Esophagus muscularis mucosa (tissue), 4 donors: Measurements from ENCODE around the gene BMPR1A. TPM values are rescaled to one million over a fixed set of nuclear protein-coding genes. Genes with fewer than 3 reads are reported as not detected.
"Not testable (repeated sequence)": the region's sequence is repeated elsewhere in the genome, so short reads cannot be mapped to it uniquely, and the experiment has no call there.

Experiments
- DNase-seq: peaks from one replicate; pipeline ENCODE4 v3.0.0-alpha.2; 2017; ENCODE audit errors: extremely low spot score
- H3K27ac ChIP-seq, 4 donors: fragments of 200-600 bp; sonication (generic); replicated peaks in 1 of 4; 1 replicate in 3 of 4; 2 replicates in 1 of 4; pipeline ENCODE4 v1.5.1; 2016 to 2019; ENCODE audit warnings: mild to moderate bottlenecking in 1 of 4
- H3K27me3 ChIP-seq, 4 donors: fragments of 200-600 bp; sonication (generic); one replicate each; pipeline versions ENCODE4 v1.5.1 to v1.6.0; 2016 to 2019
- H3K36me3 ChIP-seq, 4 donors: fragments of 200-600 bp; sonication (generic); one replicate each; pipeline ENCODE4 v1.5.1; 2016 to 2019
- H3K4me1 ChIP-seq, 4 donors: fragments of 200-600 bp; sonication (generic); one replicate each; pipeline ENCODE4 v1.5.1; 2016 to 2019
- H3K4me3 ChIP-seq, 4 donors: fragments of 200-600 bp; sonication (generic); 1 replicate in 2 of 4; 2 replicates in 2 of 4; pipeline ENCODE4 v1.5.1; 2016 to 2019; ENCODE audit warnings: mild to moderate bottlenecking in 4 of 4, moderate library complexity in 1 of 4
- H3K9me3 ChIP-seq, 4 donors: fragments of 200-600 bp; sonication (generic); 1 replicate in 3 of 4; 2 replicates in 1 of 4; pipeline ENCODE4 v1.5.1; 2016 to 2019
- EP300 ChIP-seq: sonication (generic); formaldehyde crosslinking; IDR thresholded peaks from one replicate; pipeline ENCODE4 v1.6.1; 2017; ENCODE audit warnings: antibody characterized with exemption
- POLR2A ChIP-seq: fragments of 450-650 bp; IDR thresholded peaks from one replicate; pipeline ENCODE4 v1.6.1; 2017; ENCODE audit warnings: antibody characterized with exemption, moderate library complexity, mild to moderate bottlenecking, low read depth
- POLR2AphosphoS5 ChIP-seq, 2 donors: sonication (generic); formaldehyde crosslinking; IDR thresholded peaks; one replicate each; pipeline ENCODE4 v1.6.1; 2017; ENCODE audit warnings: antibody characterized with exemption in 2 of 2
- WGBS: methylation state at CpG from one replicate; pipeline ENCODE4 v1.1.5; 2018; 5-methylcytosine and 5-hydroxymethylcytosine counted together
- intact Hi-C: fragments of 100-400 bp; cut with DNase I; formaldehyde crosslinking; loops from one replicate; pipeline ENCODE4 v1.15.1; 2023
- total RNA-seq, 4 donors: library from RNA; depleted of rRNA; stranded (reverse); fragments of >200 nt; gene quantifications; one replicate each; pipeline versions ENCODE4 v1.1.0 to v1.2.1, GENCODE V29; 2016
- TF ChIP-seq, protein P1 (sequence below), 3 experiments: fragments of 200-600 bp in 2 of 3; fragments of 450-650 bp in 1 of 3; sonication (generic) in 2 of 3; IDR thresholded peaks; one replicate each; pipeline ENCODE4 v1.5.1; 2017 to 2019; ENCODE audit warnings: antibody characterized with exemption in 3 of 3, mild to moderate bottlenecking in 2 of 3, moderate library complexity in 1 of 3

BMPR1A gene
- total RNA-seq, 4 donors from 2014 or later = 66.1 to 110 (median 90.5) TPM

GRCh38 chr10:86848747-86849146 lies 92.3 kb downstream of the BMPR1A start:
- H3K4me3 ChIP-seq = no peak overlapping the region
- no peaks in the 10 kb centered on the region for H3K9me3 ChIP-seq
- DNase-seq = no peak
- TF ChIP-seq POLR2AphosphoS5 (IDR thresholded peaks at IDR 0.05) (no peak), POLR2A (no peak), EP300 (no peak)
- TF ChIP-seq, protein P1, sequence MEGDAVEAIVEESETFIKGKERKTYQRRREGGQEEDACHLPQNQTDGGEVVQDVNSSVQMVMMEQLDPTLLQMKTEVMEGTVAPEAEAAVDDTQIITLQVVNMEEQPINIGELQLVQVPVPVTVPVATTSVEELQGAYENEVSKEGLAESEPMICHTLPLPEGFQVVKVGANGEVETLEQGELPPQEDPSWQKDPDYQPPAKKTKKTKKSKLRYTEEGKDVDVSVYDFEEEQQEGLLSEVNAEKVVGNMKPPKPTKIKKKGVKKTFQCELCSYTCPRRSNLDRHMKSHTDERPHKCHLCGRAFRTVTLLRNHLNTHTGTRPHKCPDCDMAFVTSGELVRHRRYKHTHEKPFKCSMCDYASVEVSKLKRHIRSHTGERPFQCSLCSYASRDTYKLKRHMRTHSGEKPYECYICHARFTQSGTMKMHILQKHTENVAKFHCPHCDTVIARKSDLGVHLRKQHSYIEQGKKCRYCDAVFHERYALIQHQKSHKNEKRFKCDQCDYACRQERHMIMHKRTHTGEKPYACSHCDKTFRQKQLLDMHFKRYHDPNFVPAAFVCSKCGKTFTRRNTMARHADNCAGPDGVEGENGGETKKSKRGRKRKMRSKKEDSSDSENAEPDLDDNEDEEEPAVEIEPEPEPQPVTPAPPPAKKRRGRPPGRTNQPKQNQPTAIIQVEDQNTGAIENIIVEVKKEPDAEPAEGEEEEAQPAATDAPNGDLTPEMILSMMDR (IDR thresholded peaks at IDR 0.05) = no peak
- H3K27me3 ChIP-seq = no peaks in the 10 kb centered on the region
- H3K36me3 ChIP-seq = peaks cover 0 to 9% (median 2%) of the 10 kb centered on the region in 4 donors
- H3K27ac ChIP-seq = no peak overlapping the region
- intact Hi-C loops = no loop called here
- H3K4me1 ChIP-seq = peaks cover 0 to 23% (median 15%) of the 10 kb centered on the region in 4 donors

GRCh38 chr10:86849181-86849894 lies 92.9 kb downstream of the BMPR1A start:
- Histone ChIP-seq H3K27ac (no peak overlapping the region), H3K4me3 (no peak overlapping the region)
- TF ChIP-seq EP300 (no peak), POLR2A (no peak)

GRCh38 chr10:86850481-86850880 lies 94.1 kb downstream of the BMPR1A start:
- no peak for DNase-seq
- Histone ChIP-seq H3K36me3 (peaks cover 0 to 2% (median 0%) of the 10 kb centered on the region in 4 donors), H3K27ac (no peak overlapping the region), H3K4me3 (no peak overlapping the region), H3K9me3 (no peaks in the 10 kb centered on the region), H3K27me3 (no peaks in the 10 kb centered on the region), H3K4me1 (peaks cover 0 to 26% (median 15%) of the 10 kb centered on the region in 4 donors)
- intact Hi-C loops = no loop called here
- 95% methylated on average over 1 of the region's 1 CpG for WGBS
- TF ChIP-seq EP300 (no peak), POLR2AphosphoS5 (IDR thresholded peaks at IDR 0.05) (no peak)

More at GRCh38 chr10:86849181-86849894, 92.9 kb downstream of the BMPR1A start:
- no peak for DNase-seq
- intact Hi-C loops = no loop called here
- Histone ChIP-seq H3K9me3 (no peaks in the 10 kb centered on the region), H3K4me1 (peaks cover 0 to 23% (median 15%) of the 10 kb centered on the region in 4 donors), H3K27me3 (no peaks in the 10 kb centered on the region), H3K36me3 (peaks cover 0 to 9% (median 2%) of the 10 kb centered on the region in 4 donors)
- 85% methylated on average over 4 of the region's 4 CpGs for WGBS

DNA sequence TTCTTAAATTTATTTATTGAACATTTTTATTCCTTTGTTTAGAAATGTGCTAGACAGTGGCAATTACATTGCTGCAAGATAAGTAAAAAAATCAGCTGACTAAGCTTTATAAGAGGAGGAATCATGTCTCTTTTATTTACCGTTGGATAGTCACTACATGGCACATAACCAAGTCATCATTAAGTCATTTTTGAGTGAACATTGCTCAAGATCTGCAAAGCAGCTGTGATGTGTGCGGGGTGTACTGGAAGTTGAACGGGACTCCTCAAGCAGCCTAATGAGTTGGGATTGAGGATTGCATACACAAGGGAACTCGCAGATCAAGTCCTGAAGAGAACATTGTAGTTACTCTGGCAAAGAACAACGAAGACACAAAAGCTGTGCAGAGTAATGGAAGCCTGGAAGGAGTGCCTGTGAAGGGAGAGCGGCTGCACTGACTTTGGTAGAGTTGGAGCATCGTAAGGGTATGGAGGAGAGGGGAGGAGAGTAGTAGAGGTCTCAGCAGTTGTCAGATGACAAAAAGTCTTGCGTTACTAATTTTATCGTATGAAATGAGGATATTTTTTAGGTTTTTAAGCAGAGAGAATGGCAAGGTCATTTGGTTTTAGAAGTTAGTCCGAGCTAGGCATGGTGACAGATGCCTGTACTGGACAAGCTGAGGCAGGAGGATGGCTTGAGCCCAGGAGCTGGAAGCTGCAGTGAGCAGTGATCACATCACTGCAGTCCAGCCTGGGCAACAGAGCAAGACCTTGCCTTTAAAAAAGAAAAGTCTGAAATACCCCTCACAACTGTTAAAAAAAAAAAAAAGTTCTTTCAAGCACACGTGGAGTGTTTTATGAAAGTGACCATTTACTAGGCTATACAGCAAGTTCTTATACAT lies 95.1 kb downstream of the BMPR1A start:
- H3K27ac ChIP-seq = peak overlapping the region in 1 of 4 donors; percentile 40
- H3K36me3 ChIP-seq = no peaks in the 10 kb centered on the region
- no peak overlapping the region for H3K4me3 ChIP-seq
- no peaks in the 10 kb centered on the region for H3K27me3 ChIP-seq
- intact Hi-C loops = no loop called here
- H3K9me3 ChIP-seq = no peaks in the 10 kb centered on the region
- no peak for DNase-seq
- peaks cover 0 to 26% (median 17%) of the 10 kb centered on the region in 4 donors for H3K4me1 ChIP-seq
- 75% methylated on average over 11 of the region's 11 CpGs for WGBS
- TF ChIP-seq POLR2A (no peak), POLR2AphosphoS5 (IDR thresholded peaks at IDR 0.05) (peak in 1 of 2 donors; percentile 64)

GRCh38 chr10:86853582-86853981 lies 97.2 kb downstream of the BMPR1A start:
- H3K4me3 ChIP-seq, H3K27ac ChIP-seq, H3K27me3 ChIP-seq, DNase-seq, H3K36me3 ChIP-seq, intact Hi-C loops, H3K9me3 ChIP-seq: not testable (repeated sequence)
- 96% methylated on average over 12 of the region's 12 CpGs for WGBS
- peaks cover 0 to 23% (median 14%) of the 10 kb centered on the region in 4 donors for H3K4me1 ChIP-seq

GRCh38 chr10:86855513-86855912 lies 99.1 kb downstream of the BMPR1A start:
- Histone ChIP-seq H3K9me3 (no peaks in the 10 kb centered on the region), H3K4me3 (no peak overlapping the region), H3K27ac (no peak overlapping the region), H3K27me3 (no peaks in the 10 kb centered on the region), H3K36me3 (no peaks in the 10 kb centered on the region), H3K4me1 (peaks cover 0 to 11% (median 7%) of the 10 kb centered on the region in 4 donors)
- TF ChIP-seq, protein P1 (IDR thresholded peaks at IDR 0.05) = no peak
- no peak for TF ChIP-seq EP300
- DNase-seq = no peak
- WGBS = 48% methylated on average over 1 of the region's 1 CpG
- intact Hi-C loops = no loop called here
